Subcutaneous adipose tissue (tissue), 4 donors: ENCODE measurements around the gene ONECUT2. TPM values are rescaled to one million over a fixed set of nuclear protein-coding genes. Genes with fewer than 3 reads are reported as not detected.

Experiments used
- CTCF ChIP-seq: fragments of 450-650 bp; IDR thresholded peaks from one replicate; pipeline ENCODE4 v1.5.1; 2016; ENCODE audit warnings: low read depth, mild to moderate bottlenecking, control low read depth, antibody characterized with exemption, moderate library complexity
- total RNA-seq, 4 donors: library from RNA; depleted of rRNA; stranded (reverse); fragments of >200 nt; gene quantifications; one replicate each; pipeline ENCODE4 v1.1.0, GENCODE V29; 2016

The ONECUT2 gene
- total RNA-seq, 4 donors from 2014 or later = not detected

GRCh38 chr18:57529151-57529550, 94.0 kb downstream of the ONECUT2 start:
- TF ChIP-seq CTCF = no peak

DNA sequence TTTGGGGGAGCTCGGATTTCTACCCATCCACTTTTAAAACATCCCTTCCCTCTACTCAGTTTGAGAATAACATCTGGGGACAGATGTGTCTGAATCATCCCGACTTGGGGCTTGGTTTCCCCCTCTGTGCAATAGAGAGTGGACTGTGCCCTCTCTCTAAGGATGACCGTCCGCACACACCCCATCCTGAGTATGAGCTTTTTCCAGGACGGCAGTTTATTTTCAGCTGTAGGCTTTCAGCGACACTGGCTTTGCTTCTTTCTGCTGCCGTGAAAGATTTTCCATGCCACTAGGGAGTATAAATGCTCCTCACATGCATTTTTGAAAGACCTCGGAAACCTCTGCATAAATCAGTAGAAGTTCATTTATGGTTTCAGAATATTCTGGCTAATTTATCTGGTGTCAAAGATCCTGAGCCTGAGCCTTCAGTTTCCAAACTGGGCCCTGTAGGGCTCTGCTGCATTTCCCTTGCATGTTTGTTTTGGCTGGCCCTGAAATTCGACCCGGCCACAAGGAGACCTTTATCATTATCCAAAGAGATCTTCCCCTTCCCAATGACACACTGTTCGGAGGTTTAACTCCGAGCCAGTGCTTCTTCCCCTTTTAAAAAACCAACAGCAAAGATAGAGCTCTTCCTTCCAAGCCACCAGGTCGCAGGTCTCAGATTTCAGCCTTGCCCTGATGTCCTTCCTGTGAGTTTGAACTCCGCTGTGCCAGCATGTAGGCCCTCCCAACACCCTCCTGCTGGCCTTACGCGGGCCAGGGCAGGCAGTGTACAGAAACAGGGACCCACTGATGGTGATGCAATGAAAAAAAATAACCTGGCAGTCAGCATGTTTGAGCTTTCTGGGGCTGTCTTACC, 98.1 kb downstream of the ONECUT2 start:
- no peak for TF ChIP-seq CTCF

- TF ChIP-seq CTCF = no peak
These were observed 98.8 kb downstream of the ONECUT2 start for GRCh38 chr18:57533868-57534510.

- TF ChIP-seq CTCF = no peak
These were observed 99.3 kb downstream of the ONECUT2 start for GRCh38 chr18:57534511-57534909.

GRCh38 chr18:57538614-57539013, 103.4 kb downstream of the ONECUT2 start:
- no peak for TF ChIP-seq CTCF

- TF ChIP-seq CTCF = no peak
These were observed 104.5 kb downstream of the ONECUT2 start for GRCh38 chr18:57539702-57540101.

Other genes starting within 250 kb of the ONECUT2 start
- not detected for gene ST8SIA3, start 82.8 kb upstream of the ONECUT2 start, total RNA-seq
- 10 to 100 TPM; 26.0 to 58.8 (median 37.8) TPM for gene FECH, start 151.3 kb downstream of the ONECUT2 start, total RNA-seq
- 100 to 1,000 TPM; 103 to 125 (median 115) TPM for gene NARS1, start 186.5 kb downstream of the ONECUT2 start, total RNA-seq